SK-N-DZ (cell line): ENCODE data around the gene RPL31. TPM values are rescaled to one million over a fixed set of nuclear protein-coding genes. Genes with fewer than 3 reads are reported as not detected.

Experiments
- DNase-seq: peaks from one replicate; pipeline ENCODE4 v3.0.0-alpha.2; 2015; ENCODE audit warnings: low spot score
- polyA plus RNA-seq, 2 experiments: library from polyadenylated mRNA; depleted of rRNA; stranded (reverse); fragments of >200 nt; gene quantifications; 2 replicates each; pipeline ENCODE4 v1.2.3, GENCODE V29; 2014

RPL31 gene
- 1,462 and 1,861 TPM in 2 replicates for polyA plus RNA-seq (2014; cell fraction: cytosol; rRNA removed)
- 1,121 and 2,446 TPM in 2 replicates for polyA plus RNA-seq (2014; cell fraction: nucleus; rRNA removed)

DNA sequence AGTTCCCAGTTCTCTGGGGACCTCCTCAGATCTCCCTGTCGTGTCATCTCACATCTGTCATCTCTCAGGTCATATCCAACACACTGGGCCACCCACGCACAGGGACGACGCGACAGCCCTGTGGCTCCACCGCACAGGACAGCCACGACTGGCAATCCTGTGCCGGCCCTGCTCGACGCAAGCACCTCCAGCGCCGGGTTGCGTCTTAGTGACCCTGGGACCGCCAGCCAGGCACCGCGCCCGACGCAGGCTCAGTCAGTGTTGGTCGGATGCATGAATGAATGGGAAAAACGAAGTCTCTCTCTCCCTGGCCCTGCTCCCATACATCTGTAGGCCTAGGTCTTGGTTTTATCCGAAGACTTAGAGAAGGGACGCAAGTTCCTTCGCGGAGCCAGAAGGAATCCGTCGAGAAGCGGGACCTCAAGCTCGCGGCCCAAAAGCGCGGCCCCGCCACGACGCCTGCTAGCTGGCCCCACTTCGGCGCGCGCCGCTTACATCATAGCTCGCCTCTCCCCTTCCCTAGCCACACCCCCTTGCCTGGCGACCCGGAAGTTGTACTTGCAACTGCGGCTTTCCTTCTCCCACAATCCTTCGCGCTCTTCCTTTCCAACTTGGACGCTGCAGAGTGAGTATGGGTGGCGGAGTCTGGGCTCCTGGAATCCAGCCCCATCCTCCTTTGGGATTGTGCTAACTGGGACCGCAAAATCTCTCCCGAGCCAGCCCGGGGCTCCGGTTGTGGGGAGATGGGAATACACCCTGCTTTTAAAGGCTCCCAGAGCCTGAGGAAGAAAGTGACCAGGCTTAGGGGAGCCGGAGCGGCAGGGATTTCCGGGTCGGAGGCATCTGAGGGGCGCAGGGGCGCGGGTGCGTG lies at the start of gene RPL31:
Gene RPL31, plus strand, starts transcription at position 599 of the 871 bp plus-strand sequence. CDS start 413 bp downstream, outside the sequence.
- peak; percentile 97 for DNase-seq

DNA sequence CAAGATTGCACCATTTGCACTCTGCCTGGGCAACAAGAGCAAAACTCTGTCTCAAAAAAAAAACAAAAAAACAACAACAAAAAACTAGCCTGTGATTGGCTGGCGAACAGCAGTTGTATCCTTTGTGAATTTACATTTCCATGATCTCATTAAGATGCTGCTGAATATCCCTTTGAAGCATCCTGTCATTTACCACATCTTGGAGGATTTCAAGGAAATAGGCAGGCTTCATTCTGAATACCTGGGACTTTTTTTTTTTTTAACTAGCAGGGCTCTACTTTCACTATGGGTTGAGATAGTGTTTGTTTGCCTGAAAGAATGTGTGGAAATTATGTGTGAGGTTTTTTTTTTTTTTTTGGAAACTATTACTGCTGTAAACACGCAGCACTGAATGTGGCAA lies 49.6 kb upstream of the RPL31 start:
- DNase-seq = no peak

DNA sequence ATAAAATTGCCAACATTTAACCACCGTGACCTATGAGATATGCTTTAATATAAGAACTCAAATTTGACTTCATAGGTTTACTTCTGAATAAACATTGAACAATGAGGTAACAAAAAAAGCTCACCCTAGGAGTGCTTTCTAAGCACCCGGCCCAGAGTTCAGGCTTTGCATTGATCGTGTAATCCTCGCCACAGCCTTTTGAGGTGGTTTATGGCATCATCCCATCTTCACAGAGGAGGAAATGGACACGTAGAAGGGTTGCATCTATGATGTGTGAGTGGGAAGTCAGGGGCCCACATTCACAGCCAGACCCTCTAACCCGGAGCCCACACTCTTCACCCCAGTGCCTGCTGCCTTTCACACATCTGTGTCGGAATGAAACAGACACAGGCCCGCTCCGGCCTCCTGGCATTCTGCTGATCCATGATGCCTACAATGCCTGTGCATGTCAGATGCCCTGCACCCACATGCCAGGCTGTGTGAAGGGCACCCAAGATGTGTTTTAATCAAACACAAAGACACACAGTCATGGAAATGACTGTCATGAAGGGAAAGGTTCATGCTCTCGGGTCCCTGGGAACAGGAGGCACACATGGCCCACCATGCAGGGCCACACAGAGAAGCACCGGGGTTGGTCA lies 48.6 kb upstream of the RPL31 start:
- no peak for DNase-seq

DNA sequence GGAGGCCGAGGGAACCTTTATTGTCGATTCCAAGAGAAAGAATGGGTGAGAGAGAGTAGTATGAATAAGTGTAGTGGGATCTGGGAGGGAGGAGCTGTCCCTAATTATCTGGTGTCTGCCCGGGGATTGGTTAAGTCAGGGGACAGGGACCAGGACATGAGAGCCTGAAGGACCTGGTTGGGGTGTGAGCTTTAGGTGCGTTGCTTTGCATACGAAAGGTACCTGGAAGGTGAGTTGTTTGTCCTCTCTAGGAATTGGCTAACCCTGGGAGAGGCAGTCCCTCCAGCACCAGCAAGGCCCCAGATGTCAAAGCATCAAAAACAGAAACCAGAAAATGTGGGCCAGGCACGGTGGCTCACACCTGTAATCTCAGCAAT lies 48.1 kb upstream of the RPL31 start:
- DNase-seq = no peak

DNA sequence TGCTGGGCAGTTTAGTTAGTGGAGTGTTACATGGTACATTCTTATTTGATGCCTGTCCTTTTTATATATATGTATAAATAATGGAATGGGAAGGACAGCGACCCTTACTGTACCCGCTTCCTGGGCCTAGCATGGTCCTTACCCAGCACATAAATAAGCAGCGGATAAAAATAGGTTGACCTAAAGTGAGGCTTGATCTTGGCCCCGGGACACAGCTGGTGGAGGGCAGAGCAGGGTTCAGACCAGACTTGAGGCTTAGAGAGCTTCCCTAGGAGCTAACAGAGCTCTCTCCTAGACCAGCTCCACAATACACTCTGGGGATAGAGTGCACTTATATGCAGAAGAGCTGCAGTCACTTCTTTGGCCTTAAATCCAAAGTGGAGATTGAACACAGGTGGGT lies 46.9 kb upstream of the RPL31 start:
- no peak for DNase-seq

DNA sequence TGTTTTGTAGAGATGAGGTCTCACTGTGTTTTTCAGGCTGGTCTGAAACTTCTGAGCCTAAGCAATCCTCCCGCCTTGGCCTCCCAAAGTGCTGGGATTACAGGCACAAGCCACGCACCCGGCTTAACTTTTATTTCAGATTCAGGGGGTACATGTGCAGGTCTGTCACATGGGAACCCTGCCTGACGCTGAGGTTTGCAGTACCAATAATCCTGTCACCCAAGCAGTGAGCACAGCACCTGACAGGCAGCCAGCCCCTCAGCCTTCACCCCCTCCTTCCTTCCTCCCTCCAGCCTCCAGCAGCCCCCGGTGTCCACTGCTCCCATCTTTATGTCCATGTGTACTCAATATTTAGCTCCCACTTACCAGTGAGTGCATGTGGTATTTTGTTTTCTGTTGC lies 46.0 kb upstream of the RPL31 start:
- DNase-seq = no peak

DNA sequence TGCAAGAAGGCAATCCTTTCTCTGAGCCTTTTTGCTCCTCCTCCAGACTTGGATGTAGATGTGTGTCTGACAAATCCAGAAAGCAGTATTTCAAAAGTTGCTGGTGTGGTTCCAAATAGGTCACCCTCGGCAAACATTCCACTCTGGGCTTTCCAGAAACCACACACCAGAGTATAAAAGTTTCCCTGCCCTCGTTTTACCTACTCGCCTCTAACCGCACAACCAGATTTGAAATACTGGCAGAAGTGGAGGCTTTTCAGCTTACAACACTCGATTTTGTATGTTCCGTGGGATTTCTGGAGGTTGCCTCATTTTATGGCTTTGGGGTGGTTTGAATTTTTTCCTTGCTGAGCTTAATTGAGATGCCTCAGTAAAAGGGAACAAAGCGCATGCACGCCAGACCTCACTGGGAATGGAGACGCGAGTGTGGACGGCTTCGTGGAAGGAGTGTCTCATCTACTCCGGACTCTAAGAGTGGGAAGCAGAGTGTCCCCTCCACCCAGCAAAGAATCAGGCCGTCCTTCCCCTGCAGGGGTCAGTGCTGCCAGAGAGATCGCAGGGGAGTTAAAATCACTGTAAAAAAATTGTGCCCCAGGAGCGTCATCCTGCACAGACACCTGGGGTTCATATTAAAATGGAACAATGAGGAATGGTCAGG lies 44.0 kb upstream of the RPL31 start:
- no peak for DNase-seq

DNA sequence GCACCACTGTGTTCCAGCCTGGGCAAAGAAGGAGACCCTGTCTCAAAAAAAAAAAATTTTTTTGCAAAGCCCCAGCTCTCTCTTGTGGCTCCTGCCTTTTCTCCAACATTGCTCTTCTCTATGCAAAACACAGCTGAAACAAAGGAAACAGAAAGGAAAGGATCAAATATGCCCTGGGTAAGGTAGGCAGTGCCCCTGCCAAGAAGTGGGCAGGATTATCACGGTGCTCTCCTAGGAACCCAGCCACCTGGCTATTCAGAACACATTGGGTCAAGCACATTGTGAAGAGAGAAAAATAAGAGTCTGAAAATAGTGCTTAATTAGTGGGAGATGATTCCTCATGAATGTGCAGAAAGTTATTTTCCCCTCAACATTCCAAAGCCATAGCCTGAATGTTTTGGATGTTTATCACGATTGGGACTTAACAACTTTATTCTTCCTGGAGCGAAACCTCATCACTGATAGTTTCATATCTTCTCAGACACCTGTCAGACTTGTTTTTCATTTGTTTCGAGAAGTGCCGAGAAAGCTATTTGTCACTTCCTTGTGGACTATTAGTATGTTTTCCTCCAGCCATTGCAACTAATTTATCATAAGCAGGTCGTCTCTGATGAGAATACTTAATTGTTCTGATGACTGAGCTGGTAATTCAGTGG lies 42.7 kb upstream of the RPL31 start:
- DNase-seq = no peak

DNA sequence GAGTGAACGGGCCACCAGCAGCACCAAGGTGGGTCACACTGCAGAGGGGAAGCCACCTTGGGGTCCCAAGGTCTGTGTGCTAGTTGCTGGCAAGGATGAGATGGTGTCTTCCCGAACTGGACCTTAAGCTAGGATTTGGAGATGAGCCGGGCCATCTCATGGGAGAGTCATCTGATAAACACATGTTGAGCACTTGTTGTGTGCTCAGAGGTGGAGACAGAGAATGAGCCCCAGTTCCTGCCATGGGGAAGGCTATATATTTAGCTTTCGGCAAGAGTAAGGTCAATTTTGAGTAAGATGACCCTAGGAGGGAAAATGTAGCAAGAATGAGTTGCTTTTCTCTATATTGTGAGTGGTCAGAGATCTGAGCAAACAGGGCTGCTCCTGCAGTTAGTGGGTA lies 41.4 kb upstream of the RPL31 start:
- DNase-seq = no peak

DNA sequence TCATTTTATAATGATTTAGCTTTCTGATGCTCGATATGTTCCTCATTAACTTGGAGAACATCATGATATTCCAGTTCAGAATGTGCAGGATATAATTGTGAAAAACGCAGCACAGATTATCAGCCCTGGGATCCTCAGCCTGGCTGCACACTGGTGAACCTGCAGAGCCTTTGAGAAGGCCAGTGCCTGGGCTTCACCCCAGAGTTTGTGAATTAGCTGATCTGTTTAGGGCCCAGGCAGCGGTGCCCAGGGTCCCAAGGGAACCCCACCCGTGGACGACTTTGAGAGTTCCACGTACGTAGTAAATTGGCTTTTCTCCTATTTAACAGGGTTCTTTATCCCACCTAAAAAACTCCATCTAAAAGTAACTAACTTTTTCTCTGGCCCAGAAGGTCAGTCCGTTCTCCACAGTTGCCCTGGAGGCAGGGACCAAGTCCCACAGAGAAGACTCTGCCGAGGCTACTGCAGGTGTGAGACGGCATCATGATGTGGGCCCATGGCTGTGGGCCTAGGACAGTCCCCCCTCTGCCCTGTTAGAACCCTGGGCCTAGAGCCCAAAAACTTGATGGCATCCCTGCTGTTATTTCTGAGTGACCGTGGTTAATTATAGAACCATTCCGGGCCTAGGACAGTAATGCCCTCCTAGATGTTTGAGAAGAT lies 39.6 kb upstream of the RPL31 start:
- DNase-seq = no peak

DNA sequence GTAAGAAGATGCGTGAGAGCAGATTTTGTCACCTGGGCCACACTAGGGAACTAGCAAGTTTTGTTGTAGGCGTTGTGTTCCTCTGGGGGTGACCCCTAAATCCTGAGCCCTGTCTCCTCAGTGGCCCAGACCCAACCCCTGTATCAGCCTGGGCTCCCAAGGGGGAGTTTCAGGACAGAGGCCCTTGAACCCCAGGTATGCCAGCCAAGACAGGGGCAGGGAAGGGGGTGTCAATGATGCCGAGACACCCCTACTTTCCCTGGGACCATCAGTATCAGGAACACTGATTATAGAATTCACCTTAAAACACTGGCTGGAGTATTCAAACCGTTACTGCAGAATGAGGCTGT lies 39.1 kb upstream of the RPL31 start:
- no peak for DNase-seq

DNA sequence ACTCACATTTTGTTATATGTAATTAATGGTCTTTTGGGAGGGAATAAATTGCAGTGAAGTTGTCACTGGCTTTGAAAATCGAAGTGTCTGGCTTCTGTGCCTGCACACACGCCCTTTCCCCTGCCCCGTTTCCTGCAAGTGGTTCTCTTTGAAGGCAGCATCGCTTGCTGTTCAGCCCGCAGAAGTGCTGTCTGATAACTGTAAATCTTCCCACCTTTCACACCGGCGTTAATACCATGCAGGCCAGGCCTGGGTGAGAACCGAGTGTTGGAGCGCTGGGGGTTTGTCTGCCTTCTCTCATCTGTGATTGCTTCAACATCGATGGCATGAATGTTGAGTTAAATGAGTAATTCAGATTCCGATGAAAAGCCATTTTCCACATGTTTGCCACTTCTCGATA lies 37.9 kb upstream of the RPL31 start:
- no peak for DNase-seq

DNA sequence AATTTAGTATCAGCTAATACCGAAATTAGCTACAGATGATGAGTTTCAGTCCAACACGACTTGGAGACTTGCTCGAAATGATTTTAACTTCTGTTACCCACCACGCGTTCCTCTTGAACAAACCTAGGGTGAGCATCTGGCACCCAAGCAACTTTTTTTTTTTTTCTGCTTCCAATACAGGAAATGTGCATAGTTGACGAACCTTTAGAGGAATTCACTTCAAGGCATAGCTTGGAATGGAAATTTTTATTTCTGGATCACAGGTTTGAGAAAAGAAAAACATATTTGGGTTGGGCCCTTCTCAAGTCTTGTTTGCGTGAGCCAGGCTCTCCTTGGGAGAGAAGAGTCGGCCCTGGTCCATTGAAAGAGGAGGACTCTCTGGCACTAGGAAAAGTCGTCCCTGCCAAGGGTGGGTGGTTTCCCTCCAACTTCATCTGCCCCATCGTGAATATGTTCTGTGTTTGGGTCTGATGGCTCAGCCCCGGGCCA lies 37.4 kb upstream of the RPL31 start:
- no peak for DNase-seq

DNA sequence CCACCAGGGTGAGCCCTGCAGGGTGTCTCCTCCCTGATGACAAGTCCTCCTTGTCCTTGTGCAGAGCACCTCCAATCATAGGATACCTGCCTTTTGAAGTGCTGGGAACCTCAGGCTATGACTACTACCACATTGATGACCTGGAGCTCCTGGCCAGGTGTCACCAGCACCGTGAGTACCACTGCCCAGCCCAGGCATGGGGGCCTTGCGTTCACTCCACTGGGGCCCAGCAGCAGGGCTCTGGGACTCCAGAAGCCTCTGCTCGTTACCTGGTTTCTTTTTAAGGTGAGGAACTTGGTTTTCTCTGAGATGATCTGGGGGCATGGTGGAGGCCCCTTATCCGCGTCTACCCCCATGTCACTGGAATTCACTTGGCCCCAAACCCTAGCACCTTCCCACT lies 36.5 kb upstream of the RPL31 start:
- DNase-seq = no peak

DNA sequence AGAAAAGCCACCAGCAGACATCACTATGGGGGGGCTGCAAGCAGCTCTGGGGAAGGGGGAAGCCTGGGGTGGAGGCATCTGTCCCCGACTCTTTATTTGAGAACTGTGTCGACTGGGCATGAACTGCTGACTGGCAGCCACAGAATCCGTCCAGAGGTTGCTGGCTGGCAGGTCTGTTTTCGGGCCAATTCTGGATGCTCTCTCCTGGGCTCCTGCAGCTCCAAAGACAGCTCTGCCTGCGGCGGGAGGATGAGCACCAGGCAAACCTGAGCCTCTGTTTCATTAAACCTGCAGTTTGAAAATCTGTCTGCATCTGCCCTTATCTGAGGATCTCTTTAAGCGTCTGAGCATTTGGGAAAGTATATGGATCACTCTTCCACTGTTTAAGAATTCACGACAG lies 34.4 kb upstream of the RPL31 start:
- DNase-seq = no peak

DNA sequence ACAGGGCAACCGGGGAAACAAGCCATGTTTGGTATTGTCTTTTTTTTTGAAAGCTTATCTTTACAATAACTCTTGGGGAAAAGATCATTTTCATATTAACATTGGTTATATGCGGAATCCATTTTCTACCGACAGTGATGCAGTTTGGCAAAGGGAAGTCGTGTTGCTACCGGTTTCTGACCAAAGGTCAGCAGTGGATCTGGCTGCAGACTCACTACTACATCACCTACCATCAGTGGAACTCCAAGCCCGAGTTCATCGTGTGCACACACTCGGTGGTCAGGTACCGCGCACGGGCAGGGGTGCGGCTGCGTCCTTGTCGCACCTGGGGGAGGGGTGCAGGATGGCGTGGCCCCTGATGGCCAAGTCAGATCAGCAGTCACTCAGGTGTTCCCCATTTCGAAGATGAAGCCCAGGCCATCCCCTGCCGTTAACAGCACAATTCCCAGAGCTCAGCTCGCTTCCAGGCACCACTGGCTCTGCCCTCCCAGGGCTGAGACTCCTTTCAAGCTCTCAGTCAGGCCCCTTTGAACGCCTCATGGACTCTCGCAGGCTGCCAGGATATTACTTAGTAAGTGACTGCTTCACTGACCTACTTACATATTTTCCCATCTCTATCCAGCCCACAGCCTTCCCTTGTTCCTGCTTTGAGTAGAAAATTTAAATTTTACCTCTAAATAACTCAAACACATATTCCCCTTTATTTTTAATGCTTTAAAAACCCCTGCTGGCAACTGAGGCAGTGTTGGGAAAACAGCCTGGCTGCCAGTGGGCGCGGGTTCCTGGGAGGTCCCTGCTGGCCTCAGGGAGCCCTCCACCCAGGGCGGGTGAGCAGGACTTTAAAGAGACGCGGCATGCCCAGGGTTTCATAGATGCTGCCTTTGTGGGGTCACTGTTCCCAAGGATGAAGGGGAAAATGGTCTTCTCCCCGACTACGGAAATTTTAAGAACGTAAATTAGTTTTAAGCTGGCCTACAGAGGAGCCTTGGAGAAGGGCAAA lies 33.6 kb upstream of the RPL31 start:
- no peak for DNase-seq

DNA sequence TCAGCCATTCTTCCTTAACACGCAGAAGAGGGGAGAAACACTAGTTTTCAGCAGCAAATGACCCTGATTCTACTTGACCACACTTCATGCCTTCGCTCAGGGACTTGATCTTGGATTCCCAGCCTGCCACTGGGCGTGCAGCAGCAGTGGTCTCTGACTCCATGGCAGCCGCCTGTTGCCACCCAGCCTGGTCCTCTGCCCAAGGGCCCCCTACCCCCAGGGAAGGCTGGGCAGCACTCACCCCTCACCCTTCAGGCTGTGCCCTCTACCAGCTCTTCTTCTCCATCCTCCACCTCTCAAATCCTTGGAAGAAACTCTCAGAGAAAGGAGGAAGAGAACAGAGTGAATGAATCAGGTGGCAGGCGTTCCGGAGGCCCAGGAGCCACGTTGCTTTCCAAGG lies 32.1 kb upstream of the RPL31 start:
- no peak for DNase-seq

DNA sequence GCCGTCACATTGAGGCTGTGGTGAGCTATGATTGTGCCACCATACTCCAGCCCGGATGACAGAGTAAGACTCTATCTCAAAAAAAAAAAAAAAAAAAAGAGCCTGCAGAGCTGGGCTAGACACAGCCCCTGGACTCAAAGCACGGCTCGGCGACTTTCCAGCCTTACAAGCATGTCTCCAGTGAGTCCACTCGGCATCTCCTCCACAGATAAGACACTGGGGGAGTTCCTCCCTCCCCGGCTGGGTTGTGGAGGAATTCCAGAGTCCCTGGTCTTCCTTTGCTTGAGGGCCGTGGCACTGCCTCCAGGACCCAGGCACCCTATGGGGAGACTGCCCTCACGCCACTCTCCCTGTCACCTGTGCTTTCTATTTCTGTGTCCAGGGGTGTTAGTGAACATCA lies 30.9 kb upstream of the RPL31 start:
- DNase-seq = no peak

DNA sequence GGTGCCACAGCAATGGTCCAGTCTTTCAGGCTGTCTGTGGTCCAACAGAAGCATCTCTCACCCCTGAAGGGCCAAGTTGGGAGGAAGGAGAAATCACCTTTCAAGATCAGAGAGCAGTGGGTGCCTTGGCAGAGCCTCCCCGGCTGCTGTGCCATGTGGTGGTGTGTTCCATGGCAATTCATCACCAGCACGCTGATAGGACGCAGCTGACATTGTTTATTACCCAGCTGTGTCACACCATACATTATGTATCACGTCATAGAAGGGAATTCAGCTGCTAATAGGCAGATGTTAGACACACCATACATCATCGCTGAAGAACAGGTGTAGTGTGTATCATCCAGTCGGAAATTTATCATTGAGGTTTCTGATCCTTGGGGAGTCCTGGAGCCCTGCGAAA lies 29.6 kb upstream of the RPL31 start:
- DNase-seq = no peak
